ENCODE data around the gene CLEC4M.

DNA sequence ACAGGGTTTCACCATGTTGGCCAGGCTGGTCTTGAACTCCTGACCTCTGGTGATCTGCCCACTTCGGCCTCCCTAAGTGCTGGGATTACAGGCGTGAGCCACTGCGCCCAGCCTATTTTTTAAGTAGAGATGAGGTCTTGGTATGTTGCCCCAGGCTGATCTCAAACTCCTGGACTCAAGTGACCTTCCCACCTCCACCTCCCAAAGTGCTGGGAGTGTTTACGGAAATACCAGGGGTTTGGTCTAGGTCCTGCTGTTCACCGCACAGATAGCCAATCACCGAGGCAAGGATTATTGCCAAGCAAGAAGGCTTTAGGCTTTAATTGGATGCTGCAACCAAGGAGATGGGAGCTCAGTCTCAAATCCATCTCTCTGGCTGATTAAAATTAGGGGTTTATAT is 42.7 kb upstream of the CLEC4M start:
- TF ChIP-seq, protein P1, sequence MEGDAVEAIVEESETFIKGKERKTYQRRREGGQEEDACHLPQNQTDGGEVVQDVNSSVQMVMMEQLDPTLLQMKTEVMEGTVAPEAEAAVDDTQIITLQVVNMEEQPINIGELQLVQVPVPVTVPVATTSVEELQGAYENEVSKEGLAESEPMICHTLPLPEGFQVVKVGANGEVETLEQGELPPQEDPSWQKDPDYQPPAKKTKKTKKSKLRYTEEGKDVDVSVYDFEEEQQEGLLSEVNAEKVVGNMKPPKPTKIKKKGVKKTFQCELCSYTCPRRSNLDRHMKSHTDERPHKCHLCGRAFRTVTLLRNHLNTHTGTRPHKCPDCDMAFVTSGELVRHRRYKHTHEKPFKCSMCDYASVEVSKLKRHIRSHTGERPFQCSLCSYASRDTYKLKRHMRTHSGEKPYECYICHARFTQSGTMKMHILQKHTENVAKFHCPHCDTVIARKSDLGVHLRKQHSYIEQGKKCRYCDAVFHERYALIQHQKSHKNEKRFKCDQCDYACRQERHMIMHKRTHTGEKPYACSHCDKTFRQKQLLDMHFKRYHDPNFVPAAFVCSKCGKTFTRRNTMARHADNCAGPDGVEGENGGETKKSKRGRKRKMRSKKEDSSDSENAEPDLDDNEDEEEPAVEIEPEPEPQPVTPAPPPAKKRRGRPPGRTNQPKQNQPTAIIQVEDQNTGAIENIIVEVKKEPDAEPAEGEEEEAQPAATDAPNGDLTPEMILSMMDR (IDR thresholded peaks at IDR 0.05 in 4 of 5, conservative IDR thresholded peaks at IDR 0.05 in 1 of 5), result no peak
- TF ChIP-seq POLR2A (IDR thresholded peaks at IDR 0.05), result no peak

Measured in gastrocnemius medialis (tissue), 4 donors.